Measurements from ENCODE around the gene DIAPH1.

DNA sequence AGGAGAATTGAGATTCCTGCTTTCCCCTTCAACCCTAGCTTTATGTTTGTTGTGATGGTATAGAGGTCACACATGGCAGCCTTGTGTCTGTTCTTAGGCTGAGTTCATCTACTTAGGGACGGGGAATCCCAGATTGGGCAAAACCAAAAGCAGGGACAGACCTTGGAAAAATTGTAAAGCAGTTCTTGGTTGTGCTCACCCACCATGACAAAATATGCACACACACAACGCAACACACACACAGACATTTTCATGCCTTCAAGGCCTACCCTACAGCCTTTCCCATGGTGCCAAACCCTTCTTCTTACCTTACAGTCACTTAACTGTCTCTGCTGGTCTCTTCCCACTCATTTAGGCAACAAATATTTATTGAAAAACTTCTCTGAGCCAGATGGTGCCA, 115.1 kb downstream of the DIAPH1 start:
- TF ChIP-seq CTCF (IDR thresholded peaks at IDR 0.05): no peak
- no peak for TF ChIP-seq POLR2A (IDR thresholded peaks at IDR 0.05)

Measured in Peyer's patch (tissue), 4 donors.